Lower leg skin (tissue), 4 donors: ENCODE results near the gene CLDN8. TPM values are rescaled to one million over a fixed set of nuclear protein-coding genes. Genes with fewer than 3 reads are reported as not detected.

Source experiments
- DNase-seq, 2 donors: peaks; one replicate each; pipeline ENCODE4 v3.0.0-alpha.2; 2019; ENCODE audit warnings: low spot score in 2 of 2
- H3K4me3 ChIP-seq: fragments of 200-600 bp; sonication (generic); 2 replicates; pipeline ENCODE4 v1.5.1; 2017; ENCODE audit warnings: mild to moderate bottlenecking, low read depth; ENCODE audit not compliant: poor library complexity, severe bottlenecking
- POLR2A ChIP-seq, 2 donors: fragments of 450-650 bp; IDR thresholded peaks; one replicate each; pipeline ENCODE4 v1.6.1; 2016 to 2017; ENCODE audit warnings: antibody characterized with exemption in 2 of 2, mild to moderate bottlenecking in 1 of 2, moderate library complexity in 1 of 2
- WGBS, 2 donors: methylation state at CpG; one replicate each; pipeline ENCODE4 v1.1.5; 2018; 5-methylcytosine and 5-hydroxymethylcytosine counted together
- intact Hi-C: fragments of 100-400 bp; cut with DNase I; formaldehyde crosslinking; loops from one replicate; pipeline ENCODE4 v1.15.0; 2023; ENCODE audit warnings: low total_unique reads
- total RNA-seq, 4 donors: library from RNA; depleted of rRNA; stranded (reverse); fragments of >200 nt; gene quantifications; one replicate each; pipeline ENCODE4 v1.1.0, GENCODE V29; 2016
- TF ChIP-seq, protein P1 (sequence below), 3 donors: fragments of 450-650 bp; IDR thresholded peaks; one replicate each; pipeline ENCODE4 v1.5.1; 2016; ENCODE audit warnings: antibody characterized with exemption in 3 of 3, mild to moderate bottlenecking in 3 of 3, moderate library complexity in 2 of 3

CLDN8 gene
- total RNA-seq, 4 donors from 2014 or later = 15.2 to 32.3 (median 18.9) TPM

DNA sequence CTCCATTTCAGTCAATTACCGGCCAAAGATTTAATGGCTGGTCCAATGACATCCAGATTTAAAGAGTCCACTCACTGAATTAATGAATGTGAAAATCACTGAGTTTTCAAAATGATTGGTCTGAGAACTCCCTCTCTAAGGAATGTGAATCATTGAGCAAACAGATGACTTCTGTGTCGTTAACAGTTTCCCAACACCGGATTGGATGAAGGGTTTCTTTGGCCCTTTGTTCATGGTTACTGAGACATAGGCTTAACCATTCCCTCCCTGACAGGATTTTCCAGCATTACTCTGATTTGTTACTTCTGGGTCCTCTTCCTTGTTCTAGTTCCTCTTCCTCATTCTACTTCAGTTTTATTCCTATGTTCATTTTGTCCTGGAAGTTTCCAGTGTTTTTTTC, 47.8 kb downstream of the CLDN8 start:
- no peak overlapping the region for H3K4me3 ChIP-seq
- no peak for TF ChIP-seq POLR2A (IDR thresholded peaks at IDR 0.05)
- 63 to 70% methylated on average over 3 of the region's 3 CpGs for WGBS, 2 donors
- no peak for DNase-seq
- intact Hi-C loops = no loop called here

DNA sequence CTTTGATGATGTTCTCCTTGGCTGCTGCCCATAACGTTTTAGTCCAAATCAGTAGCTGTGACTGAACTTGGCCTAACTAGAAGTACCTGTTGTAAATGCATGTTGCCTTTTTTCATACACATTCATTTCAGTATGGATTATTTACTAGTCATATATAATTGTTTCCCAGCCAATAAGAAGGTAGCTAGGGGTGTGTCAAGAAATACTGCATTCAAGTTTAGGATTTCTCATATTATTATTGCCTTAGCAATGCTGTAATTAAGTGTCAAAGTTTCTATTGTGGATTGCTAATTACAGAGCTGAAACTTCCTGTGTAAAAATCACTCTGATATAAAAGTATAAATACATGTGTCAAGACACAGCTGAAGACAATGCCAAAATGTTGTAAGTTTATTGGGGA, 49.2 kb downstream of the CLDN8 start, which contains the start of gene CLDN17:
Gene CLDN17, minus strand, starts transcription at position 101 of the 400 bp plus-strand sequence. CDS start 188 bp downstream, outside the sequence.
- intact Hi-C loops = no loop called here
- no peak within 1 kb of the TSS for H3K4me3 ChIP-seq
- 60 to 70% methylated on average over 1 of the region's 1 CpG for WGBS, 2 donors
- TF ChIP-seq POLR2A (IDR thresholded peaks at IDR 0.05) = no peak
- TF ChIP-seq, protein P1, sequence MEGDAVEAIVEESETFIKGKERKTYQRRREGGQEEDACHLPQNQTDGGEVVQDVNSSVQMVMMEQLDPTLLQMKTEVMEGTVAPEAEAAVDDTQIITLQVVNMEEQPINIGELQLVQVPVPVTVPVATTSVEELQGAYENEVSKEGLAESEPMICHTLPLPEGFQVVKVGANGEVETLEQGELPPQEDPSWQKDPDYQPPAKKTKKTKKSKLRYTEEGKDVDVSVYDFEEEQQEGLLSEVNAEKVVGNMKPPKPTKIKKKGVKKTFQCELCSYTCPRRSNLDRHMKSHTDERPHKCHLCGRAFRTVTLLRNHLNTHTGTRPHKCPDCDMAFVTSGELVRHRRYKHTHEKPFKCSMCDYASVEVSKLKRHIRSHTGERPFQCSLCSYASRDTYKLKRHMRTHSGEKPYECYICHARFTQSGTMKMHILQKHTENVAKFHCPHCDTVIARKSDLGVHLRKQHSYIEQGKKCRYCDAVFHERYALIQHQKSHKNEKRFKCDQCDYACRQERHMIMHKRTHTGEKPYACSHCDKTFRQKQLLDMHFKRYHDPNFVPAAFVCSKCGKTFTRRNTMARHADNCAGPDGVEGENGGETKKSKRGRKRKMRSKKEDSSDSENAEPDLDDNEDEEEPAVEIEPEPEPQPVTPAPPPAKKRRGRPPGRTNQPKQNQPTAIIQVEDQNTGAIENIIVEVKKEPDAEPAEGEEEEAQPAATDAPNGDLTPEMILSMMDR (IDR thresholded peaks at IDR 0.05) = no peak
- no peak for DNase-seq

DNA sequence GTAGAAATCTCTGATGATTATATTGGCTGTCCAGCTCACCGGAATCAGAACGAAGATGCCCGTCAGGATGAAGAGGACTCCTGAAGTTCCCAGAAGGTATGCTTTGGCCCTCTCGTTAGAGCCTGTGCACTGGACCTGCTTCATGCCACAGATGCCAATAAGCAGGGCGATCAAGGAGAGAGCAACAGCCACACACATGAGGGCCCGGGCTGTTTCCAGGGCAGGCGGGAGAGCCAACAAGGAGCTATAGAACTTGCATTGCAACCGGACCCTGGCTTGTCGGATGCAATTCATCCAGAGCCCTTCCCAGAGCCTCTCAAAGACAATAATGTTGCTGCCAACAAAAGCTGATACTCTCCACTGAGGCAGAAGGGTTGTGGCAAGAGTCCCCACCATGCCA, 49.7 kb downstream of the CLDN8 start:
- DNase-seq = no peak
- no peak overlapping the region for H3K4me3 ChIP-seq
- 92 to 95% methylated on average over 9 of the region's 9 CpGs for WGBS, 2 donors
- intact Hi-C loops = no loop called here
- TF ChIP-seq POLR2A (IDR thresholded peaks at IDR 0.05) = no peak
- TF ChIP-seq, protein P1 (IDR thresholded peaks at IDR 0.05) = no peak

DNA sequence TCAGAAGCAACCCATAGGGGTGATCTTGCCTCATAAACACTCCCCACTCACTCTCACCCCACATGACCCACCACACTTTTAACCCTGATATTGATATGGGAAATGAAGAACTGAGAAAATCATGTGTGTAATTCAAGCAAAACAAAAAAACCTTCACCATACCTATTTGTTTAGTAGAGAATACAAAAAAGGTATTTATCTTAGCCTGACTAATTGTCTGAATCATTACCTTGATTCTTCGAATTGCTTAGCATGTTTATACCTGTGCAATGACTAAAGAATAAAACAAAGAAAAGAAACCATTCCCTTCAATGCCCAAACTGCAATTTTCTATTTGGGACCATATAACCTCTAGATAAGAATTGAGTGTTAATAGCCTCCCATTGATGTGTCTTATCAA, 51.1 kb downstream of the CLDN8 start:
- no peak for DNase-seq
- TF ChIP-seq POLR2A (IDR thresholded peaks at IDR 0.05) = no peak
- TF ChIP-seq, protein P1 (IDR thresholded peaks at IDR 0.05) = no peak
- WGBS, 2 donors = 56 to 73% methylated on average over 1 of the region's 1 CpG
- no peak overlapping the region for H3K4me3 ChIP-seq
- intact Hi-C loops = no loop called here

Other genes starting within 250 kb of the CLDN8 start
- gene CLDN17, start 49.3 kb downstream of the CLDN8 start, total RNA-seq = under 1 TPM in 1 of 4 donors, not detected in 3; 0.19 TPM
- gene KRTAP24-1, start 66.9 kb upstream of the CLDN8 start, total RNA-seq = 10 to 100 TPM in 1 of 4 donors, under 1 TPM in 1, not detected in 2; 0.17 to 10.0 TPM
- not detected for gene KRTAP25-1, start 73.4 kb upstream of the CLDN8 start, total RNA-seq
- gene KRTAP26-1, start 104.2 kb upstream of the CLDN8 start, total RNA-seq = 1 to 10 TPM in 1 of 4 donors, not detected in 3; 7.8 TPM
- gene KRTAP27-1, start 121.6 kb upstream of the CLDN8 start, total RNA-seq = not detected
- gene KRTAP23-1, start 132.5 kb upstream of the CLDN8 start, total RNA-seq = not detected
- 1 to 10 TPM in 1 of 4 donors, not detected in 3; 3.2 TPM for gene KRTAP13-2, start 156.2 kb upstream of the CLDN8 start, total RNA-seq
- 1 to 10 TPM in 1 of 4 donors, under 1 TPM in 1, not detected in 2; 0.89 to 3.3 TPM for gene KRTAP13-1, start 179.9 kb upstream of the CLDN8 start, total RNA-seq
- not detected for gene KRTAP13-3, start 209.8 kb upstream of the CLDN8 start, total RNA-seq
- gene KRTAP13-4, start 214.1 kb upstream of the CLDN8 start, total RNA-seq = not detected
- gene KRTAP15-1, start 224.2 kb upstream of the CLDN8 start, total RNA-seq = not detected